K562 (cell line): ENCODE measurements around the gene BIRC3. TPM values are rescaled to one million over a fixed set of nuclear protein-coding genes. Genes with fewer than 3 reads are reported as not detected.
A peak's percentile ranks its signal among the peaks of the same experiment; 100 is the strongest.

Source experiments
- ARID1B ChIP-seq: fragments of 450-650 bp; IDR thresholded peaks from 2 replicates; pipeline ENCODE4 v1.6.1; 2016; ENCODE audit warnings: antibody characterized with exemption, mild to moderate bottlenecking, inconsistent platforms
- BDP1 ChIP-seq: IDR thresholded peaks from 3 replicates; pipeline ENCODE4 v1.6.1; 2011; ENCODE audit not compliant: insufficient read length, insufficient read depth
- KDM4B ChIP-seq, 2 experiments: fragments of 450-650 bp in 1 of 2; sonication (generic) in 1 of 2; IDR thresholded peaks; 2 replicates each; pipeline ENCODE4 v1.6.1; 2016 to 2017; ENCODE audit warnings: borderline replicate concordance in 2 of 2, antibody characterized with exemption in 1 of 2, low read depth in 1 of 2, mild to moderate bottlenecking in 1 of 2
- MAZ ChIP-seq, 2 experiments: fragments of 450-650 bp in 1 of 2; sonication (generic) in 1 of 2; formaldehyde crosslinking; IDR thresholded peaks in 1 of 2; conservative IDR thresholded peaks in 1 of 2; 2 replicates each; pipeline versions ENCODE4 v1.4.0 to v1.5.0; 2020; ENCODE audit warnings: mild to moderate bottlenecking in 1 of 2, missing genetic modification reagents in 1 of 2
- NR1H2 ChIP-seq: sonication (generic); formaldehyde crosslinking; IDR thresholded peaks from 2 replicates; pipeline ENCODE4 v1.4.0; 2020; ENCODE audit warnings: mild to moderate bottlenecking, missing genetic modification reagents
- NR4A1 ChIP-seq, 2 experiments: fragments of 250-450 bp in 1 of 2; fragments of 450-650 bp in 1 of 2; sonication (Bioruptor Pico) in 1 of 2; IDR thresholded peaks; 2 replicates each; pipeline versions ENCODE4 v1.4.0 to v1.6.1; 2016 to 2020; ENCODE audit warnings: mild to moderate bottlenecking in 2 of 2, missing compliant biosample characterization in 1 of 2, missing genetic modification characterization in 1 of 2, moderate library complexity in 1 of 2
- PHF20 ChIP-seq: fragments of 450-650 bp; IDR thresholded peaks from 2 replicates; pipeline ENCODE4 v1.6.1; 2018; ENCODE audit not compliant: partially characterized antibody
- PYGO2 ChIP-seq: fragments of 450-650 bp; IDR thresholded peaks from 2 replicates; pipeline ENCODE4 v1.6.1; 2016; ENCODE audit warnings: mild to moderate bottlenecking, missing genetic modification characterization, moderate library complexity, missing compliant biosample characterization
- RBM39 ChIP-seq: fragments of 200-400 bp; formaldehyde crosslinking; optimal IDR thresholded peaks from 2 replicates; pipeline ENCODE3; 2018; ENCODE audit warnings: low read depth, low read length
- RHOXF2B ChIP-seq: fragments of 250-450 bp; sonication (Bioruptor Pico); conservative IDR thresholded peaks from 2 replicates; pipeline ENCODE4 v1.5.1; 2021
- SMAD1 ChIP-seq: fragments of 150-350 bp; IDR thresholded peaks from 2 replicates; pipeline ENCODE4 v1.6.1; 2014; ENCODE audit warnings: low read length, low read depth; ENCODE audit not compliant: partially characterized antibody
- TFAM ChIP-seq: fragments of 250-450 bp; sonication (Bioruptor Pico); conservative IDR thresholded peaks from 2 replicates; pipeline ENCODE4 v1.5.0; 2021; ENCODE audit warnings: mild to moderate bottlenecking, moderate library complexity
- ZNF165 ChIP-seq: fragments of 250-450 bp; sonication (Bioruptor Pico); IDR thresholded peaks from 2 replicates; pipeline ENCODE4 v1.4.0; 2020; ENCODE audit warnings: borderline replicate concordance
- ZNF311 ChIP-seq: fragments of 250-450 bp; sonication (Bioruptor Pico); IDR thresholded peaks from 2 replicates; pipeline ENCODE4 v1.4.0; 2020; ENCODE audit warnings: mild to moderate bottlenecking, moderate library complexity
- ZSCAN32 ChIP-seq: fragments of 450-650 bp; formaldehyde crosslinking; IDR thresholded peaks from 2 replicates; pipeline ENCODE4 v1.4.0; 2020; ENCODE audit warnings: mild to moderate bottlenecking, moderate library complexity
- polyA plus RNA-seq, 8 experiments: library from polyadenylated mRNA; depleted of rRNA in 4 of 8; stranded (reverse) in 5 of 8; unstranded in 3 of 8; fragments of >200 nt; fragmentation: Nextera tagmentation in 2 of 8; fragmentation: Illumina TruSeq in 1 of 8; extraction: Ambion mirVana in 2 of 8; extraction: Trizol in 1 of 8; gene quantifications; 2 replicates each; pipeline versions ENCODE4 v1.2.1 to v1.2.3, GENCODE V29; 2011 to 2014; ENCODE audit warnings: inconsistent platforms in 1 of 8, missing spikeins in 1 of 8
- total RNA-seq, 7 experiments: library from RNA; depleted of rRNA in 6 of 7; stranded (reverse); fragments of >200 nt in 6 of 7; fragmentation: Illumina TruSeq in 2 of 7; extraction: Trizol in 2 of 7; gene quantifications; 2 replicates each; pipeline versions ENCODE4 v1.2.1 to v1.2.3, GENCODE V29; 2011 to 2021; ENCODE audit warnings: low replicate concordance in 1 of 7
- TF ChIP-seq, protein P1 (sequence below): fragments of 250-450 bp; sonication (Bioruptor Pico); IDR thresholded peaks from 2 replicates; pipeline ENCODE4 v1.4.0; 2020; ENCODE audit warnings: mild to moderate bottlenecking, moderate library complexity
- TF ChIP-seq, protein P2 (sequence below), 3 experiments: fragments of 200-800 bp in 1 of 3; fragments of 250-450 bp in 1 of 3; fragments of 450-650 bp in 1 of 3; sonication (Bioruptor Pico) in 1 of 3; sonication (Bioruptor generic) in 1 of 3; formaldehyde crosslinking in 1 of 3; IDR thresholded peaks; 2 replicates each; pipeline versions ENCODE4 v1.6.1 to v1.8.0; 2016 to 2022; ENCODE audit warnings: mild to moderate bottlenecking in 2 of 3, missing genetic modification characterization in 2 of 3, missing compliant biosample characterization in 1 of 3, moderate library complexity in 1 of 3
- TF ChIP-seq, protein P3 (sequence below), 2 experiments: fragments of 450-650 bp in 1 of 2; sonication (generic) in 1 of 2; formaldehyde crosslinking in 1 of 2; IDR thresholded peaks in 1 of 2; conservative IDR thresholded peaks in 1 of 2; 2 replicates each; pipeline versions ENCODE4 v1.6.1 to v1.8.1; 2016 to 2023; ENCODE audit warnings: mild to moderate bottlenecking in 2 of 2, moderate library complexity in 2 of 2, inconsistent platforms in 1 of 2, missing genetic modification reagents in 1 of 2

Gene BIRC3
- total and polyA plus RNA-seq, 9 of the 15 experiments (the other 6 are each of a cell fraction or from before 2014, with no cell fraction given), result 0.08 to 0.42 (median 0.18) TPM

DNA sequence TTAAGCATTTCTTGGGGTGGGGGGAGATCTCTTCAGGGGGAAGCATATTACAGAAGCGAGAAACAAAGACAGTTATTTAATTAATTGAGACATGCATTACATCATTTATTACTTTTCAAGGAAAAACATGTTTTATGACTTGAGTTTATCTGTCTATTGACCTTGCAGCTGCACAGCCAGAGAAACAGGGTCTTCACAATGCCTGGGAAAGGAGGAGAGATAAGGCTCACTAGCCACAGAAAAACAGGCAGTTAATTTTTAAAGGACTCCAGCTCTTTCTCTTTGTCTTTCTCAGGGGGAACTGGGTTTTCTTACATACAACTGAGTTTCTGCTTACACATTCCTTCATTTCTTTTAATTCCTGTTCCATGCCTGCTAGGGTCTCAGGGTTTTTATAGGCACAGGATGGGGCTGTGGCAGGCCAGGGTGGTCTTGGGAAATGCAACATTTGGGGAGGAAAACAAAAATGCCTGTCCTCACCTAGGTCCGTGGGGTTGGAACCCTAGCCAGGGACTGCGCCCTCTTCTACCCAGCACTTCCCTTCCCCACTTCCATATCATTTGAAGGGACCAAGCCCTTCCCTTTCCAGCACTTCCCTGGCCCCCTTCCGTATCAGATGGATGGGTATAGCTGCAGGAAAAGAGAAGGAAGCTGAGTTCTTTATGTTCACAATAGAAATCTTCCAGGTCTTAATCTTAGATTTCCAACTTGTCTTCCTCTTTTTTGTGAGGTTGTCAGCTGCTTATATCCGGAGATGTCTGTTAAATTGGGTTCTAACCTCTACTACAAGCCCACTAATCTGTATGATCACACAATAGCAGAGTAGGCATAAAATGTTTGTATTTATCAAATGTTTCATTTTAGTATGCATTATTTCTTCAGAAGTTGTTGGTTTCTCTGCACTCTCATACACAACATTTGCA is 68.1 kb downstream of the BIRC3 start (continued):
- TF ChIP-seq NR4A1 (CRISPR knock-in tag; IDR thresholded peaks at IDR 0.05), result no peak
- peak; percentile 21; the same call in 1 of the 2 replicates for TF ChIP-seq NR4A1 (tag; IDR thresholded peaks at IDR 0.05)
- no peak for TF ChIP-seq SMAD1
- TF ChIP-seq BDP1, result no peak
- no peak for TF ChIP-seq RBM39
- TF ChIP-seq MAZ (CRISPR knock-in tag; conservative IDR thresholded peaks at IDR 0.05 in 1 of 2, IDR thresholded peaks at IDR 0.05 in 1 of 2), result peak; percentile 12 to 38; a peak in 2 of 4 replicates
- TF ChIP-seq, protein P1, sequence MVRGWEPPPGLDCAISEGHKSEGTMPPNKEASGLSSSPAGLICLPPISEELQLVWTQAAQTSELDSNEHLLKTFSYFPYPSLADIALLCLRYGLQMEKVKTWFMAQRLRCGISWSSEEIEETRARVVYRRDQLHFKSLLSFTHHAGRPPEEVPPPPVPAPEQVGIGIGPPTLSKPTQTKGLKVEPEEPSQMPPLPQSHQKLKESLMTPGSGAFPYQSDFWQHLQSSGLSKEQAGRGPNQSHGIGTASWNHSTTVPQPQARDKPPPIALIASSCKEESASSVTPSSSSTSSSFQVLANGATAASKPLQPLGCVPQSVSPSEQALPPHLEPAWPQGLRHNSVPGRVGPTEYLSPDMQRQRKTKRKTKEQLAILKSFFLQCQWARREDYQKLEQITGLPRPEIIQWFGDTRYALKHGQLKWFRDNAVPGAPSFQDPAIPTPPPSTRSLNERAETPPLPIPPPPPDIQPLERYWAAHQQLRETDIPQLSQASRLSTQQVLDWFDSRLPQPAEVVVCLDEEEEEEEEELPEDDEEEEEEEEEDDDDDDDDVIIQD (CRISPR knock-in tag), result no peak
- peak; percentile 59; the same call in 1 of the 2 replicates for TF ChIP-seq ZNF311 (CRISPR knock-in tag)
- TF ChIP-seq ZNF165 (CRISPR knock-in tag), result 0 out of 2 replicates have a peak, but pooled peaks have one; percentile 22
- TF ChIP-seq ARID1B, result peak; percentile 81
- TF ChIP-seq, protein P2, sequence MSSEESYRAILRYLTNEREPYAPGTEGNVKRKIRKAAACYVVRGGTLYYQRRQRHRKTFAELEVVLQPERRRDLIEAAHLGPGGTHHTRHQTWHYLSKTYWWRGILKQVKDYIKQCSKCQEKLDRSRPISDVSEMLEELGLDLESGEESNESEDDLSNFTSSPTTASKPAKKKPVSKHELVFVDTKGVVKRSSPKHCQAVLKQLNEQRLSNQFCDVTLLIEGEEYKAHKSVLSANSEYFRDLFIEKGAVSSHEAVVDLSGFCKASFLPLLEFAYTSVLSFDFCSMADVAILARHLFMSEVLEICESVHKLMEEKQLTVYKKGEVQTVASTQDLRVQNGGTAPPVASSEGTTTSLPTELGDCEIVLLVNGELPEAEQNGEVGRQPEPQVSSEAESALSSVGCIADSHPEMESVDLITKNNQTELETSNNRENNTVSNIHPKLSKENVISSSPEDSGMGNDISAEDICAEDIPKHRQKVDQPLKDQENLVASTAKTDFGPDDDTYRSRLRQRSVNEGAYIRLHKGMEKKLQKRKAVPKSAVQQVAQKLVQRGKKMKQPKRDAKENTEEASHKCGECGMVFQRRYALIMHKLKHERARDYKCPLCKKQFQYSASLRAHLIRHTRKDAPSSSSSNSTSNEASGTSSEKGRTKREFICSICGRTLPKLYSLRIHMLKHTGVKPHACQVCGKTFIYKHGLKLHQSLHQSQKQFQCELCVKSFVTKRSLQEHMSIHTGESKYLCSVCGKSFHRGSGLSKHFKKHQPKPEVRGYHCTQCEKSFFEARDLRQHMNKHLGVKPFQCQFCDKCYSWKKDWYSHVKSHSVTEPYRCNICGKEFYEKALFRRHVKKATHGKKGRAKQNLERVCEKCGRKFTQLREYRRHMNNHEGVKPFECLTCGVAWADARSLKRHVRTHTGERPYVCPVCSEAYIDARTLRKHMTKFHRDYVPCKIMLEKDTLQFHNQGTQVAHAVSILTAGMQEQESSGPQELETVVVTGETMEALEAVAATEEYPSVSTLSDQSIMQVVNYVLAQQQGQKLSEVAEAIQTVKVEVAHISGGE (CRISPR knock-in tag; IDR thresholded peaks at IDR 0.05), result peak in 1 of 3 experiments; percentile 39; a peak in 1 of 6 replicates
- TF ChIP-seq ZSCAN32 (CRISPR knock-in tag), result no peak
- TF ChIP-seq NR1H2 (CRISPR knock-in tag), result no peak
- no peak for TF ChIP-seq PHF20
- TF ChIP-seq, protein P3, sequence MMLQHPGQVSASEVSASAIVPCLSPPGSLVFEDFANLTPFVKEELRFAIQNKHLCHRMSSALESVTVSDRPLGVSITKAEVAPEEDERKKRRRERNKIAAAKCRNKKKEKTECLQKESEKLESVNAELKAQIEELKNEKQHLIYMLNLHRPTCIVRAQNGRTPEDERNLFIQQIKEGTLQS (IDR thresholded peaks at IDR 0.05), result peak; percentile 46; the same call in 1 of the 2 replicates
- TF ChIP-seq, protein P3 (CRISPR knock-in tag; conservative IDR thresholded peaks at IDR 0.05), result no peak
- TF ChIP-seq RHOXF2B, result no peak
- TF ChIP-seq PYGO2 (tag), result no peak
- TF ChIP-seq TFAM (CRISPR knock-in tag), result no peak
- no peak for TF ChIP-seq KDM4B (IDR thresholded peaks at IDR 0.05; ENCODE audit: borderline replicate concordance in 2 of 2, low read depth in 1 of 2)
